ENCODE measurements around the gene SFXN2.

GRCh38 chr10:102691285-102692066 lies 23.0 kb upstream of the SFXN2 start:
- TF ChIP-seq CTCF (IDR thresholded peaks at IDR 0.05) (no peak), POLR2AphosphoS5 (IDR thresholded peaks at IDR 0.05) (no peak), POLR2A (IDR thresholded peaks at IDR 0.05) (no peak), EP300 (IDR thresholded peaks at IDR 0.05) (no peak)

Data from sigmoid colon (tissue), 4 donors.